ENCODE results near the gene RBKS.

The RBKS gene

GRCh38 chr2:27803046-27803445 is 87.1 kb downstream of the RBKS start:
- Mint-ChIP-seq H3K27ac (no peak overlapping the region), H3K27me3 (no peaks in the 10 kb centered on the region), H3K4me1 (no peaks in the 10 kb centered on the region), H3K36me3 (peaks cover 6% of the 10 kb centered on the region), H3K4me3 (no peak overlapping the region), H3K9me3 (no peaks in the 10 kb centered on the region)
- ATAC-seq (ENCODE audit: low read depth) = no peak
- DNase-seq (ENCODE audit: low spot score in 2 of 2) = no peak

- H3K4me3 Mint-ChIP-seq = no peak overlapping the region
- H3K9me3 Mint-ChIP-seq = no peaks in the 10 kb centered on the region
- no peaks in the 10 kb centered on the region for H3K27me3 Mint-ChIP-seq
These were observed 87.6 kb downstream of the RBKS start for GRCh38 chr2:27802547-27802946.

GRCh38 chr2:27800856-27801255 is 89.3 kb downstream of the RBKS start:
- Mint-ChIP-seq H3K36me3 (peaks cover 9% of the 10 kb centered on the region), H3K27me3 (no peaks in the 10 kb centered on the region), H3K27ac (no peak overlapping the region), H3K4me1 (no peaks in the 10 kb centered on the region), H3K9me3 (no peaks in the 10 kb centered on the region), H3K4me3 (no peak overlapping the region)
- ATAC-seq (ENCODE audit: low read depth) = no peak
- DNase-seq (ENCODE audit: low spot score in 2 of 2) = no peak

More at GRCh38 chr2:27802547-27802946, 87.6 kb downstream of the RBKS start:
- H3K27ac Mint-ChIP-seq = no peak overlapping the region
- H3K36me3 Mint-ChIP-seq = peaks cover 8% of the 10 kb centered on the region
- no peak for ATAC-seq (ENCODE audit: low read depth)
- no peaks in the 10 kb centered on the region for H3K4me1 Mint-ChIP-seq
- no peak for DNase-seq (ENCODE audit: low spot score in 2 of 2)

DNA sequence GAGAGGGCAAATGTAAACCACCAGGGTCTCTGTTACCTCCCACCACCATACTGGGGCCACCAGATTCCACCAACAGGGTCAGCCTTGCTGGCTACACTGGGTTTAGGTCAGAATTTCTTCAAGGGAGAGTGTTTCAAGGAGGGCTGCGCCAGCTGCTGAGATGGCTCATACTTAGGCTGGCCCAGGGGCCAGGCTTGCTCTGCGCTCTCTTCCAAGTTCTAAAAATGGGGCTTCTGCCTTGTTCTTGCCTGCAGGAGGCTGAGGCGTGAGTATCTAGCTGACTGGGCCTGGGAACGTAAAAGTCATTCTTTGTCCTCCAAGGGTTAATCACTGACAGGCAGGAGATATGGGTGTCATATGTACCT is 90.6 kb downstream of the RBKS start:
- H3K9me3 Mint-ChIP-seq = no peaks in the 10 kb centered on the region
- peaks cover 11% of the 10 kb centered on the region for H3K36me3 Mint-ChIP-seq
- no peak overlapping the region for H3K4me3 Mint-ChIP-seq
- no peak for DNase-seq (ENCODE audit: low spot score in 2 of 2)
- ATAC-seq (ENCODE audit: low read depth) = no peak
- no peaks in the 10 kb centered on the region for H3K4me1 Mint-ChIP-seq
- H3K27ac Mint-ChIP-seq = no peak overlapping the region
- no peaks in the 10 kb centered on the region for H3K27me3 Mint-ChIP-seq

DNA sequence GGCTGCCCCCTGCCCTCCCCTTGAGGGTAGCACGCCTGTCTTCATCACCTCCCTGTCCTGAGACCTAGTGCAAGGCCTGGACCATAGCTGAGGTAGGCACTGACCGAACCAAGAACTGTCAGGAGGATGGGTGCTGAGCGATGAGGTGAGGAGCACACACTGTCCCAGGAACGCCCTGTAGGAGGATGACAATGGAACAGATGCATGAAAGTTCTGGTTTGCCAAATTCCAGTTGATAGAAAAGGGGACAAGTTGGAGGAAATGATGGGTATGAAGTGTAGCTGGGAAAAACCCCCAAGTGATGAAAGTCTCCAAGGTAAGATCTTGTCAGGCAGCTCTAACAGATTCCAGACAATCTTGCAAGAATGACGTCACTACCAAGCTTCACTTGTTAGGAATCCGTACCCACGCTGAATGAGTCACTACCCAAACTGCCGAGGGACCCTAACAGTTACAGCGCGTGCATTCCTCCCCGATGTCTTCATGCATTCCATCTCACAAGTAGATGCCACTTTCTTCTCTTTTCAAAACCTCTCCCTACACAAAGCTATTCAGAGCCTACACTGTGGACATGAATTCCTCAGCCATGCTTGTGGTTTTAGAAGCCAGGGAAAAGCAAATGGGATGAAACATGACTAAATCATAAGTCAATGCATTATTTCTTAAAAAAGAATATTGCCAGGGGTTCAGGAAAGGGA is 91.1 kb downstream of the RBKS start:
- H3K27me3 Mint-ChIP-seq = no peaks in the 10 kb centered on the region
- H3K4me1 Mint-ChIP-seq = no peaks in the 10 kb centered on the region
- no peak overlapping the region for H3K27ac Mint-ChIP-seq
- H3K9me3 Mint-ChIP-seq = no peaks in the 10 kb centered on the region
- no peak for DNase-seq (ENCODE audit: low spot score in 2 of 2)
- ATAC-seq (ENCODE audit: low read depth) = no peak
- H3K4me3 Mint-ChIP-seq = no peak overlapping the region
- peaks cover 11% of the 10 kb centered on the region for H3K36me3 Mint-ChIP-seq

GRCh38 chr2:27798486-27798885 is 91.7 kb downstream of the RBKS start:
- peaks cover 12% of the 10 kb centered on the region for H3K36me3 Mint-ChIP-seq
- no peak for ATAC-seq (ENCODE audit: low read depth)
- no peaks in the 10 kb centered on the region for H3K4me1 Mint-ChIP-seq
- DNase-seq (ENCODE audit: low spot score in 2 of 2) = no peak
- H3K27me3 Mint-ChIP-seq = no peaks in the 10 kb centered on the region
- H3K9me3 Mint-ChIP-seq = no peaks in the 10 kb centered on the region
- no peak overlapping the region for H3K4me3 Mint-ChIP-seq
- H3K27ac Mint-ChIP-seq = no peak overlapping the region

DNA sequence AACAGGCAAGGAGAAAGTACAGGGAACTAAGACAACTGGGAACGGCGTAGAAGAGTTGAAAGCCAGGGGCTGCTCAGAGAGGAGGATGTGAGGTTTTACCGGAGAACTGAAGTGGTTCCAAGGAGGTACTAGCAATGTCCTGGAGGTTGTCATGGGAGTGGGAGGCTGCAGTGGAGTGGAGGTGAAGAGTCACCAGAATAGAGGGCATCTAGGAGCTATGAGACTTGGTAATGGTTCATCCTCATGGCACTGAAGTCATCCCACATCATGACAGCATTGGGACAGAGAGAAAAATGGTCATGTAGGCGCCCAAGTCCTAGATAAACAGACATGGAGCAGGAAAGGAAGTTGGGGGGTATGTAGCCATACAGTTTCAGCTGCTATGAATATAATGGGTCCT is 92.3 kb downstream of the RBKS start:
- ATAC-seq (ENCODE audit: low read depth) = no peak
- no peak for DNase-seq (ENCODE audit: low spot score in 2 of 2)
- no peaks in the 10 kb centered on the region for H3K9me3 Mint-ChIP-seq
- no peaks in the 10 kb centered on the region for H3K4me1 Mint-ChIP-seq
- H3K4me3 Mint-ChIP-seq = no peak overlapping the region
- H3K36me3 Mint-ChIP-seq = peaks cover 12% of the 10 kb centered on the region
- no peaks in the 10 kb centered on the region for H3K27me3 Mint-ChIP-seq
- no peak overlapping the region for H3K27ac Mint-ChIP-seq

- Mint-ChIP-seq H3K36me3 (peaks cover 12% of the 10 kb centered on the region), H3K4me1 (no peaks in the 10 kb centered on the region), H3K27ac (no peak overlapping the region), H3K4me3 (no peak overlapping the region), H3K9me3 (no peaks in the 10 kb centered on the region), H3K27me3 (no peaks in the 10 kb centered on the region)
- DNase-seq (ENCODE audit: low spot score in 2 of 2) (no peak), ATAC-seq (ENCODE audit: low read depth) (no peak)
These were observed 93.1 kb downstream of the RBKS start for GRCh38 chr2:27796791-27797765.

- DNase-seq (ENCODE audit: low spot score in 2 of 2) = no peak
- peaks cover 14% of the 10 kb centered on the region for H3K36me3 Mint-ChIP-seq
- H3K9me3 Mint-ChIP-seq = no peaks in the 10 kb centered on the region
- H3K4me1 Mint-ChIP-seq = no peaks in the 10 kb centered on the region
- no peak for ATAC-seq (ENCODE audit: low read depth)
- H3K27ac Mint-ChIP-seq = no peak overlapping the region
- H3K4me3 Mint-ChIP-seq = no peak overlapping the region
- H3K27me3 Mint-ChIP-seq = no peaks in the 10 kb centered on the region
These were observed 94.3 kb downstream of the RBKS start for GRCh38 chr2:27795868-27796277.

GRCh38 chr2:27795093-27795834 is 94.9 kb downstream of the RBKS start:
- H3K27me3 Mint-ChIP-seq = no peaks in the 10 kb centered on the region
- no peaks in the 10 kb centered on the region for H3K4me1 Mint-ChIP-seq
- no peak overlapping the region for H3K27ac Mint-ChIP-seq
- DNase-seq (ENCODE audit: low spot score in 2 of 2) (no peak), ATAC-seq (ENCODE audit: low read depth) (no peak)
- H3K9me3 Mint-ChIP-seq = no peaks in the 10 kb centered on the region
- H3K36me3 Mint-ChIP-seq = peaks cover 14% of the 10 kb centered on the region
- no peak overlapping the region for H3K4me3 Mint-ChIP-seq

DNA sequence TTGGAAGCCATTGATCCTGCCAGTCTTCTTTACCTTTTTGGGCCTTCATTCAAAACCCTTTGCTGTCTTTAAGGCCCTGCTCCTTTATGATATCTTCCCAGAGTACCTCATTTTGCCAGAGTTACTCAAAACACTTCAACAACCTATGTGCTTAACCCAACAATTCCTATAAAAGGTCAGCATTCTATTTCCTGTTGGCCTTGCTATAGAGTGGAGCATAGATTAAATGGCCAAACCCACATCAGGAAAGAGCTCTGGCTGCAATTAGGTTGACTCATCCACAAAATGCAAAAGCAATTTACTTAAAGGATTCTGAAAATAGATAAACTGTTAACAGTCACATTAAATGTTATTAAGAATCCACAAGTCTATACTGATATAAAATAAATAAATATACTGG is 97.4 kb downstream of the RBKS start:
- ATAC-seq (ENCODE audit: low read depth) (no peak), DNase-seq (ENCODE audit: low spot score in 2 of 2) (no peak)
- Mint-ChIP-seq H3K9me3 (no peaks in the 10 kb centered on the region), H3K36me3 (peaks cover 12% of the 10 kb centered on the region), H3K4me3 (no peak overlapping the region), H3K27me3 (no peaks in the 10 kb centered on the region), H3K27ac (no peak overlapping the region), H3K4me1 (no peaks in the 10 kb centered on the region)

GRCh38 chr2:27790796-27791195 is 99.4 kb downstream of the RBKS start:
- Mint-ChIP-seq H3K4me1 (no peaks in the 10 kb centered on the region), H3K27me3 (no peaks in the 10 kb centered on the region), H3K27ac (no peak overlapping the region), H3K4me3 (no peak overlapping the region), H3K36me3 (peaks cover 8% of the 10 kb centered on the region), H3K9me3 (no peaks in the 10 kb centered on the region)
- DNase-seq (ENCODE audit: low spot score in 2 of 2) (no peak), ATAC-seq (ENCODE audit: low read depth) (no peak)

DNA sequence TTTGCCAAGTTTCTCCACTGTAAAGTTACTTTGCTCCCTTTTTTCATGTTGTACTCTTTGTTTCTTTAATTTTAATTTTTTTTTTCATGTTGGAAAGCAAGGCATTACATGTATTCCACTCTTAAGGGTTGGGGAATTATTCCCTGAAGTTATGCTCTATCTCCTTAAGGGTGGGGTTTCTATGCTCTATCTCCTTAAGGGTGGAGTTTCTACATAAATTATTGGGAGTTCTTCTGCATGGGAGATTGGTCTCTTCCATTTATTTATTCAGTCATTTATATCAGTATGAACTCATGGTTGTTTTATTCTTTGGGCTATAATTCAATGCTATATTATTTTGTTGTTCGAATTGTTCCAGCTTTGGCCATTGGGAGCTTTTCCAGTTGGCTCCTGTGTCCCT is 107.5 kb downstream of the RBKS start:
- Mint-ChIP-seq H3K27ac (no peak overlapping the region), H3K4me1 (peaks cover 3% of the 10 kb centered on the region), H3K9me3 (no peaks in the 10 kb centered on the region), H3K27me3 (no peaks in the 10 kb centered on the region), H3K36me3 (peaks cover 18% of the 10 kb centered on the region), H3K4me3 (no peak overlapping the region)
- DNase-seq (ENCODE audit: low spot score in 2 of 2) (no peak), ATAC-seq (ENCODE audit: low read depth) (no peak)

DNA sequence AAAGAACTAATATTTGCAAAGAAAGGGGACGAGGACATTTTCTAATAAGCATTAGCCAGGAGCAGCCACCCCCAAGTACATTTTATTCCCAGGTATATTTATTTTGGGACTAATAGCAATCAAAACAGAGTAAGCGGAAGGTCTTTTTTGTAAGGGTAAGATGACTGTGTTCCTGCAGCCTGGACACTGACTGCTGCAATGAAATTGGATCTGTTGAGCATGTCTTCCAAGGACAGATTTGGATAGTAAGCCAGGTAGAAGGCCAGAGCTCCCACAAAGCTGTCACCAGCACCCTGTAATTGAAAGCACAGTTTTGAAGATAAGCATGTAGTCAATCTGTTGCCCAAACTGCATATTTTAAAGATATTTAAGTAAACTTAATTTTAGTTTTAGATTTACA is 108.7 kb downstream of the RBKS start:
- DNase-seq (ENCODE audit: low spot score in 2 of 2) = no peak
- H3K36me3 Mint-ChIP-seq = peaks cover 20% of the 10 kb centered on the region
- no peak overlapping the region for H3K27ac Mint-ChIP-seq
- no peak overlapping the region for H3K4me3 Mint-ChIP-seq
- no peak for ATAC-seq (ENCODE audit: low read depth)
- no peaks in the 10 kb centered on the region for H3K9me3 Mint-ChIP-seq
- peaks cover 3% of the 10 kb centered on the region for H3K4me1 Mint-ChIP-seq
- no peaks in the 10 kb centered on the region for H3K27me3 Mint-ChIP-seq
